CD4-positive, alpha-beta T cell treated with Interleukin-21 for 1 hour (primary cell): Measurements from ENCODE around the gene DEPDC7.
"Not testable (repeated sequence)": the region's sequence is repeated elsewhere in the genome, so short reads cannot be mapped to it uniquely, and the experiment has no call there.

Experiments used
- DNase-seq: peaks from one replicate; pipeline ENCODE4 v3.0.0-alpha.2; 2020

Gene DEPDC7

GRCh38 chr11:33015621-33016551 is at the start of gene DEPDC7:
Gene DEPDC7, plus strand, starts transcription at chr11:33015878. Its CDS starts 78 bp downstream, at chr11:33015956.
- DNase-seq = peak; percentile 77

GRCh38 chr11:32968541-32968940 is 47.1 kb upstream of the DEPDC7 start:
- DNase-seq = no peak

- not testable (repeated sequence) for DNase-seq
Measured at GRCh38 chr11:32972233-32972632, 43.4 kb upstream of the DEPDC7 start.

GRCh38 chr11:32972781-32973180 is 42.9 kb upstream of the DEPDC7 start:
- DNase-seq = no peak

GRCh38 chr11:32982626-32983025 is 33.1 kb upstream of the DEPDC7 start:
- DNase-seq = no peak

- DNase-seq = no peak
Measured at GRCh38 chr11:32983506-32983905, 32.2 kb upstream of the DEPDC7 start.

- no peak for DNase-seq
Measured at GRCh38 chr11:32985600-32985999, 30.1 kb upstream of the DEPDC7 start.

GRCh38 chr11:32987851-32988250 is 27.8 kb upstream of the DEPDC7 start:
- no peak for DNase-seq

GRCh38 chr11:32990481-32990880 is 25.2 kb upstream of the DEPDC7 start:
- no peak for DNase-seq

- DNase-seq = no peak
Measured at GRCh38 chr11:32991427-32991826, 24.3 kb upstream of the DEPDC7 start.

- DNase-seq = no peak
Measured at GRCh38 chr11:32991898-32992297, 23.8 kb upstream of the DEPDC7 start.

GRCh38 chr11:33000181-33000580 is 15.5 kb upstream of the DEPDC7 start:
- no peak for DNase-seq

- DNase-seq = no peak
Measured at GRCh38 chr11:33001281-33001680, 14.4 kb upstream of the DEPDC7 start.

- DNase-seq = no peak
Measured at GRCh38 chr11:33001751-33002542, 13.7 kb upstream of the DEPDC7 start.

- DNase-seq = peak; percentile 52
Measured at GRCh38 chr11:33005175-33005574, 10.5 kb upstream of the DEPDC7 start.

- DNase-seq = no peak
Measured at GRCh38 chr11:33006010-33006409, 9.7 kb upstream of the DEPDC7 start.

- no peak for DNase-seq
Measured at GRCh38 chr11:33013755-33014154, 1.9 kb upstream of the DEPDC7 start.

- no peak for DNase-seq
Measured at GRCh38 chr11:33016654-33017053, 976 bp downstream of the DEPDC7 start.

- DNase-seq = no peak
Measured at GRCh38 chr11:33017478-33017877, 1.8 kb downstream of the DEPDC7 start.

- DNase-seq = no peak
Measured at GRCh38 chr11:33017965-33018364, 2.3 kb downstream of the DEPDC7 start.

GRCh38 chr11:33018840-33019239 is 3.2 kb downstream of the DEPDC7 start:
- no peak for DNase-seq

GRCh38 chr11:33021501-33021900 is 5.8 kb downstream of the DEPDC7 start:
- no peak for DNase-seq

GRCh38 chr11:33021937-33022336 is 6.3 kb downstream of the DEPDC7 start:
- no peak for DNase-seq

- DNase-seq = no peak
Measured at GRCh38 chr11:33025339-33025722, 9.7 kb downstream of the DEPDC7 start.
